Measurements from ENCODE around the gene NCK2.

GRCh38 chr2:105747254-105747894 is 2.7 kb downstream of the NCK2 start:
- TF ChIP-seq RAD21 (IDR thresholded peaks at IDR 0.05; ENCODE audit: low read length) = no peak
- no peak for TF ChIP-seq POLR2A (IDR thresholded peaks at IDR 0.05; ENCODE audit: low read depth, low read length)

All from IMR-90 (cell line).